ENCODE data around the gene DDI2.

DNA sequence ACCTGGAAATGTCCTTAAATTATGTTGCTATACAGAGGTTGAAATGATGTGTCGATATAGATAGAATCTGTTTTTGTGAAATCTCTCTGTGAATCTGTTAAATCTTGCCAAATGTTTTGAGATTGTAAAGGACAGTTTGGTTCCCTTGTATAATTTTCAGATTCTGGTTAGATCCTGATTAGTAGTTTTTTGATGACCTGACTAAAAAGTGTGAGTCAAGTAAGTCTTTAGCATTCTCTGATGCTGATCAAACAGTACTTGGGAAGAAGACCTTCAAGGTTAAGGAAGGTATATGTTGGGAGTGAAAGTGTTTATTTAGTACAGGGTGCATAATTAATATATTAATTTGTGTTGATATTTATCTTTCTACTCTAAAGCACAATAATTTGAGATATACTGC, 32.7 kb downstream of the DDI2 start:
- TF ChIP-seq RAD21 (conservative IDR thresholded peaks at IDR 0.05): no peak
- TF ChIP-seq EZH2 (IDR thresholded peaks at IDR 0.05; ENCODE audit: borderline replicate concordance, insufficient read depth, low read length, poor library complexity, severe bottlenecking): no peak

All from neural cell (in vitro differentiated cells).